SK-N-SH (cell line): ENCODE data around the gene BCAM. TPM values are rescaled to one million over a fixed set of nuclear protein-coding genes. Genes with fewer than 3 reads are reported as not detected.
A peak's percentile ranks its signal among the peaks of the same experiment; 100 is the strongest.

Experiments used
- CTCF ChIA-PET: fragments of 300-600, 350-600 bp; formaldehyde crosslinking; extraction: SDS; loops from one replicate; lab custom pipeline; 2021; lab: Yijun Ruan, JAX
- POLR2A ChIA-PET: fragments of 350-600 bp; sonication (Branson Sonifier 250); formaldehyde crosslinking; extraction: SDS; loops from one replicate; lab custom pipeline; 2020; ENCODE audit warnings: antibody characterized with exemption, inconsistent platforms; lab: Yijun Ruan, JAX
- DNase-seq: peaks from one replicate; pipeline ENCODE4 v3.0.0; 2012
- H2AFZ ChIP-seq: fragments of 200-600 bp; sonication (generic); 2 replicates; pipeline ENCODE4 v1.8.1; 2016; ENCODE audit warnings: antibody characterized with exemption, mild to moderate bottlenecking, low read depth
- H3F3A ChIP-seq: fragments of 200-600 bp; sonication (generic); replicated peaks from 2 replicates; pipeline ENCODE3; 2016; ENCODE audit warnings: antibody characterized with exemption, mild to moderate bottlenecking; ENCODE audit not compliant: insufficient read depth
- H3K27ac ChIP-seq, 2 experiments: fragments of 200-500 bp in 1 of 2; fragments of 200-600 bp in 1 of 2; sonication (Bioruptor generic) in 1 of 2; sonication (generic), shearing (Covaris generic) in 1 of 2; 2 replicates each; pipeline versions ENCODE4 v1.5.1 to v1.6.1; 2014 to 2016; ENCODE audit warnings: low read depth in 2 of 2, inconsistent platforms in 1 of 2, low read length in 1 of 2, mild to moderate bottlenecking in 1 of 2, mixed read lengths in 1 of 2
- H3K27me3 ChIP-seq: fragments of 200-600 bp; sonication (generic), shearing (Covaris generic); 2 replicates; pipeline ENCODE4 v1.6.1; 2016; ENCODE audit warnings: mixed run types; ENCODE audit not compliant: insufficient read depth
- H3K36me3 ChIP-seq, 2 experiments: fragments of 200-500 bp in 1 of 2; fragments of 200-600 bp in 1 of 2; sonication (Bioruptor generic) in 1 of 2; sonication (generic) in 1 of 2; replicated peaks in 1 of 2; 2 replicates each; pipeline versions ENCODE3 to v1.5.1; 2014 to 2016; ENCODE audit warnings: low read length in 1 of 2, mild to moderate bottlenecking in 1 of 2; ENCODE audit not compliant: insufficient read depth in 2 of 2, control insufficient read depth in 1 of 2
- H3K4me1 ChIP-seq, 2 experiments: fragments of 200-500 bp in 1 of 2; fragments of 200-600 bp in 1 of 2; sonication (Bioruptor generic) in 1 of 2; sonication (generic), shearing (Covaris generic) in 1 of 2; 2 replicates each; pipeline versions ENCODE4 v1.5.1 to v1.6.1; 2014 to 2016; ENCODE audit warnings: low read depth in 1 of 2, low read length in 1 of 2, mixed run types in 1 of 2; ENCODE audit not compliant: insufficient read depth in 2 of 2, control insufficient read depth in 1 of 2
- H3K4me2 ChIP-seq: fragments of 200-600 bp; sonication (generic), shearing (Covaris generic); 2 replicates; pipeline ENCODE4 v1.6.1; 2017; ENCODE audit warnings: mixed run types
- H3K4me3 ChIP-seq, 2 experiments: fragments of 200-500 bp in 1 of 2; fragments of 200-600 bp in 1 of 2; sonication (Bioruptor generic) in 1 of 2; sonication (generic), shearing (Covaris generic) in 1 of 2; 2 replicates each; pipeline versions ENCODE4 v1.5.1 to v1.8.1; 2014 to 2016; ENCODE audit warnings: low read depth in 2 of 2, inconsistent platforms in 1 of 2, low read length in 1 of 2, mild to moderate bottlenecking in 1 of 2, mixed read lengths in 1 of 2, moderate library complexity in 1 of 2
- H3K79me2 ChIP-seq: fragments of 200-600 bp; sonication (generic); 2 replicates; pipeline ENCODE4 v1.8.1; 2017; ENCODE audit warnings: mild to moderate bottlenecking; ENCODE audit not compliant: insufficient read depth
- H3K9ac ChIP-seq: fragments of 200-600 bp; sonication (generic); 2 replicates; pipeline ENCODE4 v1.6.1; 2017; ENCODE audit warnings: mixed run types
- H3K9me2 ChIP-seq: fragments of 200-600 bp; sonication (generic); 2 replicates; pipeline ENCODE4 v1.6.1; 2017; ENCODE audit warnings: mixed run types
- H3K9me3 ChIP-seq: fragments of 200-600 bp; sonication (generic); 2 replicates; pipeline ENCODE4 v1.6.1; 2017; ENCODE audit warnings: mixed run types, mild to moderate bottlenecking, moderate library complexity
- H4K20me1 ChIP-seq: fragments of 200-600 bp; sonication (generic); 2 replicates; pipeline ENCODE4 v1.6.1; 2017; ENCODE audit warnings: mild to moderate bottlenecking, mixed run types; ENCODE audit not compliant: insufficient read depth
- JUND ChIP-seq: IDR thresholded peaks from 2 replicates; pipeline ENCODE4 v1.4.0; 2012
- NFIC ChIP-seq: IDR thresholded peaks from 2 replicates; pipeline ENCODE4 v1.4.0; 2012; ENCODE audit warnings: borderline replicate concordance
- NRF1 ChIP-seq: IDR thresholded peaks from 2 replicates; pipeline ENCODE4 v1.6.1; 2012; ENCODE audit warnings: low read depth, mild to moderate bottlenecking, low read length
- RXRA ChIP-seq: IDR thresholded peaks from 2 replicates; pipeline ENCODE4 v1.4.0; 2012; ENCODE audit warnings: low read depth, mild to moderate bottlenecking, borderline replicate concordance
- TCF12 ChIP-seq: IDR thresholded peaks from 2 replicates; pipeline ENCODE4 v1.4.0; 2012
- WGBS: methylation state at CpG from one replicate; pipeline ENCODE4 v1.1.6; 2017; ENCODE audit warnings: low lambda C conversion rate; 5-methylcytosine and 5-hydroxymethylcytosine counted together
- polyA plus RNA-seq, 3 experiments: library from polyadenylated mRNA; depleted of rRNA; stranded (reverse); fragments of >200 nt; gene quantifications; 2 replicates each; pipeline ENCODE4 v1.2.3, GENCODE V29; 2012
- small RNA-seq, 7 experiments: library from RNA; depleted of rRNA; stranded (forward); fragments of <200 nt; gene quantifications; one replicate each; pipeline ENCODE3, GENCODE V24; 2012

Gene BCAM
- polyA plus RNA-seq, 1 of the 3 experiments (the other 2 are of a cell fraction) = 34.0 TPM

- peaks cover 24 to 34% of the 10 kb centered on the region in 2 experiments for H3K36me3 ChIP-seq
- 70% methylated on average over 13 of the region's 13 CpGs for WGBS
- POLR2A ChIA-PET = no interaction called here
- H3K4me3 ChIP-seq = no peak overlapping the region
- peaks cover 35% of the 10 kb centered on the region for H3F3A ChIP-seq
- no peak for TF ChIP-seq TCF12
- TF ChIP-seq NFIC = peak; percentile 73
- no peak for TF ChIP-seq RXRA
- no peak for TF ChIP-seq NRF1
- TF ChIP-seq JUND = peak; percentile 22; the same call in 1 of the 2 replicates
- H3K79me2 ChIP-seq = peaks cover 41% of the 10 kb centered on the region
- 0 out of 2 replicates have a peak overlapping the region, but pooled peaks have one; percentile 3 for H3K4me2 ChIP-seq
- no peak for DNase-seq
- no peaks in the 10 kb centered on the region for H3K9me3 ChIP-seq
- H2AFZ ChIP-seq = no peak overlapping the region
- H3K9ac ChIP-seq = no peak overlapping the region
- H3K9me2 ChIP-seq = no peaks in the 10 kb centered on the region
- H3K27me3 ChIP-seq = no peaks in the 10 kb centered on the region
- H4K20me1 ChIP-seq = 0 out of 2 replicates have a peak, but pooled peaks cover 4% of the 10 kb centered on the region
- CTCF ChIA-PET = interaction anchor here (1.5 kb wide), 1 partner anchor 146 kb away, joined by 3 read pairs; no protein-coding TSS in a partner anchor
- H3K4me1 ChIP-seq = peaks cover 0 to 7% of the 10 kb centered on the region in 2 experiments; a peak in 1 of 4 replicates
- H3K27ac ChIP-seq = peak overlapping the region in 1 of 2 experiments; percentile 75; a peak in 2 of 4 replicates
Measured at GRCh38 chr19:44869733-44870470, 61.0 kb downstream of the BCAM start.

Small RNA genes lying within 50 kb of the gene (small RNA-seq; reads per million reads assigned to genes)
- gene RF00156 = 0 reads per million in 7 experiments

Other genes with a start within 250 kb of the BCAM start
- gene IGSF23, start 195.5 kb upstream of the BCAM start, polyA plus RNA-seq (2012; rRNA removed) = 0.08 and 0.10 TPM in 2 replicates
- 90.2 and 90.8 TPM in 2 replicates for gene PVR, start 165.2 kb upstream of the BCAM start, polyA plus RNA-seq (2012; rRNA removed)
- 1.4 and 2.0 TPM in 2 replicates for gene CEACAM19, start 137.6 kb upstream of the BCAM start, polyA plus RNA-seq (2012; rRNA removed)
- not detected in 2 replicates for gene CEACAM16, start 110.0 kb upstream of the BCAM start, polyA plus RNA-seq (2012; rRNA removed)
- 7.5 and 19.2 TPM in 2 replicates for gene BCL3, start 60.4 kb upstream of the BCAM start, polyA plus RNA-seq (2012; rRNA removed)
- gene CBLC, start 31.2 kb upstream of the BCAM start, polyA plus RNA-seq (2012; rRNA removed) = not detected in 2 replicates
- 96.6 and 121 TPM in 2 replicates for gene NECTIN2, start 37.2 kb downstream of the BCAM start, polyA plus RNA-seq (2012; rRNA removed)
- 66.9 and 78.9 TPM in 2 replicates for gene TOMM40, start 82.2 kb downstream of the BCAM start, polyA plus RNA-seq (2012; rRNA removed)
- 56.0 and 65.7 TPM in 2 replicates for gene APOE, start 96.7 kb downstream of the BCAM start, polyA plus RNA-seq (2012; rRNA removed)
- 0.73 and 2.7 TPM in 2 replicates for gene APOC1, start 105.5 kb downstream of the BCAM start, polyA plus RNA-seq (2012; rRNA removed)
- not detected in 2 replicates for gene APOC4, start 133.1 kb downstream of the BCAM start, polyA plus RNA-seq (2012; rRNA removed)
- gene APOC2, start 136.9 kb downstream of the BCAM start, polyA plus RNA-seq (2012; rRNA removed) = not detected in 2 replicates
- 58.4 and 86.5 TPM in 2 replicates for gene CLPTM1, start 146.3 kb downstream of the BCAM start, polyA plus RNA-seq (2012; rRNA removed)
- 9.5 and 12.6 TPM in 2 replicates for gene RELB, start 192.4 kb downstream of the BCAM start, polyA plus RNA-seq (2012; rRNA removed)
- 53.8 and 54.8 TPM in 2 replicates for gene CLASRP, start 229.9 kb downstream of the BCAM start, polyA plus RNA-seq (2012; rRNA removed)